Activated CD8-positive, alpha-beta T cell treated with anti-CD3 and anti-CD28 coated beads for 36 hours (primary cell): ENCODE measurements around the gene NECAB3. TPM values are rescaled to one million over a fixed set of nuclear protein-coding genes. Genes with fewer than 3 reads are reported as not detected.
A peak's percentile ranks its signal among the peaks of the same experiment; 100 is the strongest.

Experiments used
- ATAC-seq: fragments of 200-7000 bp; cut with Tn5 transposase; one replicate; pipeline ENCODE4 v1.10.0; 2021; ENCODE audit warnings: mild to moderate bottlenecking, moderate library complexity
- CTCF ChIA-PET: fragments of 350-600 bp; sonication (Branson Sonifier 250); formaldehyde crosslinking; loops from one replicate; lab custom pipeline; 2021; ENCODE audit warnings: antibody characterized with exemption; lab: Charles Lee
- POLR2A ChIA-PET: fragments of 350-600 bp; sonication (Branson Sonifier 250); formaldehyde crosslinking; loops from one replicate; lab custom pipeline; 2021; ENCODE audit warnings: antibody characterized with exemption; lab: Charles Lee
- DNase-seq: peaks from one replicate; pipeline ENCODE4 v3.0.0-alpha.2; 2020
- H3K27ac Mint-ChIP-seq: one replicate; pipeline ENCODE4 v1.8.0; 2021; ENCODE audit warnings: mild to moderate bottlenecking, mixed read lengths
- H3K27me3 Mint-ChIP-seq: one replicate; pipeline ENCODE4 v1.8.0; 2021; ENCODE audit warnings: mixed read lengths
- H3K36me3 Mint-ChIP-seq: one replicate; pipeline ENCODE4 v1.8.0; 2021; ENCODE audit warnings: low read depth, mixed read lengths
- H3K4me1 Mint-ChIP-seq: one replicate; pipeline ENCODE4 v1.8.0; 2021; ENCODE audit warnings: low read depth, mixed read lengths
- H3K4me3 Mint-ChIP-seq: one replicate; pipeline ENCODE4 v1.8.0; 2021; ENCODE audit warnings: mild to moderate bottlenecking, moderate library complexity, mixed read lengths
- H3K9me3 Mint-ChIP-seq: one replicate; pipeline ENCODE4 v1.8.0; 2021; ENCODE audit warnings: mixed read lengths
- intact Hi-C: fragments of 100-400 bp; cut with micrococcal nuclease; formaldehyde crosslinking; loops from one replicate; pipeline ENCODE4 v1.10.0; 2022
- total RNA-seq, 2 experiments: library from RNA; stranded (reverse); gene quantifications; one replicate each; pipeline ENCODE4 v1.2.3, GENCODE V29; 2021
- TF ChIP-seq, protein P1 (sequence below): fragments of 200-600 bp; IDR thresholded peaks from one replicate; pipeline ENCODE4 v1.8.0; 2022; ENCODE audit warnings: antibody characterized with exemption, mild to moderate bottlenecking

The NECAB3 gene
- total RNA-seq, 2 experiments from 2014 or later: 13.7 to 16.0 TPM

- peak overlapping the region; percentile 82 for H3K27ac Mint-ChIP-seq
- peak overlapping the region; percentile 49 for H3K4me3 Mint-ChIP-seq
- ATAC-seq (no peak), DNase-seq (no peak)
- H3K9me3 Mint-ChIP-seq: no peaks in the 10 kb centered on the region
- TF ChIP-seq, protein P1, sequence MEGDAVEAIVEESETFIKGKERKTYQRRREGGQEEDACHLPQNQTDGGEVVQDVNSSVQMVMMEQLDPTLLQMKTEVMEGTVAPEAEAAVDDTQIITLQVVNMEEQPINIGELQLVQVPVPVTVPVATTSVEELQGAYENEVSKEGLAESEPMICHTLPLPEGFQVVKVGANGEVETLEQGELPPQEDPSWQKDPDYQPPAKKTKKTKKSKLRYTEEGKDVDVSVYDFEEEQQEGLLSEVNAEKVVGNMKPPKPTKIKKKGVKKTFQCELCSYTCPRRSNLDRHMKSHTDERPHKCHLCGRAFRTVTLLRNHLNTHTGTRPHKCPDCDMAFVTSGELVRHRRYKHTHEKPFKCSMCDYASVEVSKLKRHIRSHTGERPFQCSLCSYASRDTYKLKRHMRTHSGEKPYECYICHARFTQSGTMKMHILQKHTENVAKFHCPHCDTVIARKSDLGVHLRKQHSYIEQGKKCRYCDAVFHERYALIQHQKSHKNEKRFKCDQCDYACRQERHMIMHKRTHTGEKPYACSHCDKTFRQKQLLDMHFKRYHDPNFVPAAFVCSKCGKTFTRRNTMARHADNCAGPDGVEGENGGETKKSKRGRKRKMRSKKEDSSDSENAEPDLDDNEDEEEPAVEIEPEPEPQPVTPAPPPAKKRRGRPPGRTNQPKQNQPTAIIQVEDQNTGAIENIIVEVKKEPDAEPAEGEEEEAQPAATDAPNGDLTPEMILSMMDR: no peak
- ChIA-PET POLR2A (interaction anchor here (0.9 to 5.1 kb wide), 6 partner anchors 10 to 104 kb away, joined by 3 to 27 read pairs (median 3); partner anchors contain the start of gene PXMP4), CTCF (interaction anchor here (1.0 to 2.0 kb wide), 6 partner anchors 9 to 45 kb away, joined by 3 to 8 read pairs (median 6); partner anchors contain the start of genes ACTL10, PXMP4 and ZNF341)
- H3K4me1 Mint-ChIP-seq: peaks cover 66% of the 10 kb centered on the region
- no peaks in the 10 kb centered on the region for H3K27me3 Mint-ChIP-seq
- peaks cover 22% of the 10 kb centered on the region for H3K36me3 Mint-ChIP-seq
- intact Hi-C loops: loop anchor here (5.0 kb wide), 1 partner anchor 45 kb away; the partner anchor contains the start of gene ZNF341
Observed at GRCh38 chr20:33686984-33687366, 12.7 kb upstream of the NECAB3 start.

GRCh38 chr20:33686100-33686983 is 12.1 kb upstream of the NECAB3 start, which contains the start of gene E2F1:
E2F1 (minus strand) TSS chr20:33686385; CDS start chr20:33686264, 121 bp downstream.
- DNase-seq (peak; percentile 97), ATAC-seq (peak; percentile 85)
- Mint-ChIP-seq H3K9me3 (no peaks in the 10 kb centered on the region), H3K27me3 (no peaks in the 10 kb centered on the region), H3K4me3 (peak within 1 kb of the TSS; percentile 95), H3K4me1 (peaks cover 73% of the 10 kb centered on the region), H3K27ac (peak within 1 kb of the TSS; percentile 92), H3K36me3 (peaks cover 28% of the 10 kb centered on the region)
- ChIA-PET CTCF (interaction anchor here (1.0 to 2.0 kb wide), 6 partner anchors 8 to 46 kb away, joined by 3 to 8 read pairs (median 6); partner anchors contain the start of genes ACTL10, PXMP4 and ZNF341), POLR2A (interaction anchor here (0.9 to 12.5 kb wide), 9 partner anchors 10 to 105 kb away, joined by 3 to 262 read pairs (median 5); partner anchors contain the start of genes ACTL10, C20orf144, NECAB3 and PXMP4)
- intact Hi-C loops: loop anchor here (5.0 kb wide), 1 partner anchor 46 kb away; the partner anchor contains the start of gene ZNF341
- TF ChIP-seq, protein P1: no peak

- Mint-ChIP-seq H3K9me3 (no peaks in the 10 kb centered on the region), H3K27me3 (no peaks in the 10 kb centered on the region), H3K4me1 (peaks cover 81% of the 10 kb centered on the region), H3K27ac (peak overlapping the region; percentile 92), H3K4me3 (peak overlapping the region; percentile 95), H3K36me3 (peaks cover 34% of the 10 kb centered on the region)
- ChIA-PET CTCF (interaction anchor here (1.1 to 1.3 kb wide), 3 partner anchors 14 to 21 kb away, joined by 3 to 6 read pairs (median 6); no protein-coding TSS in a partner anchor), POLR2A (interaction anchor here (0.9 to 12.5 kb wide), 5 partner anchors 17 to 106 kb away, joined by 3 to 262 read pairs (median 27); partner anchors contain the start of genes ACTL10, C20orf144, NECAB3 and PXMP4)
- ATAC-seq: peak; percentile 52
- DNase-seq: peak; percentile 82
- intact Hi-C loops: loop anchor here (5.0 kb wide), 1 partner anchor 47 kb away; the partner anchor contains the start of gene ZNF341
- TF ChIP-seq, protein P1: no peak
Observed at GRCh38 chr20:33685328-33686099, 11.3 kb upstream of the NECAB3 start.

DNA sequence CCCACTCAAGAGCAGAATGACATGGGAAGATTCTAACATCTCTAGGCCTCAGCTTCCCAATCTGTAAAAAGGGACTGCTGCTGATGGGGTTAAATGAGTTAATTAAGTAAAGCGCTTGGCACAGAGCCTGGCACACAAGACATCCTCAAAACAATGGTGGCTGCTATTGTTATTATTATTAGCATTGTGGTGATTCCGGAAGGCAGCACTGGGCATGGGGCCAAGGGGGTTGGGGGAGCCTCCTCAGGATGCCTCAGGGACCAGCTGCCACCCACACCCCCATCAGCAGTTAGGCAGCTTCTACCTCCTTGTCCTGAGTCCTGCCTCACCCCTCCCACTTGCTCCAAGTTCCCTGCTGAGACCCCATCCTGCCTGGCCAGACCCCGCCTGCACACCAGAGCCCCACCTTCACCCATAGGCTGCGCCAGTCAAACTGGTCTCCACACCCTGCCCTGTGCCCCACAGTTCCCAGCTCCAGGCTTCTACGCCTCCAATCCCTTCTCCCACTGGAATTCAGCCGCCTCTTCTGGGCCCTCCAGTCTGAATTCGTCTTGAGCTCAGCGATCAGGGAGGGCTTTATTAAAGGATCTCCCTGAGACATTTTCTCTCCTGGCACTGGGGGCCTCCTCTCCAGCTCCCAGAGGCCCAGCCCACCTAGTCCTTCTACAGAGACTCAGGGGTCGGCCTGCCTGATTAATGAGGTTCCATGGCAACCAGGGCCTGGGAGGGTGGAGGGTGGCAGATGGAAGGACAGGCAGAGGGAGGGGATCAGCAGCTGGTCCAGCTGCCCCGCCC is 10.5 kb upstream of the NECAB3 start:
- Mint-ChIP-seq H3K27ac (peak overlapping the region; percentile 92), H3K4me3 (peak overlapping the region; percentile 95), H3K36me3 (peaks cover 41% of the 10 kb centered on the region), H3K27me3 (no peaks in the 10 kb centered on the region), H3K9me3 (no peaks in the 10 kb centered on the region), H3K4me1 (peaks cover 83% of the 10 kb centered on the region)
- TF ChIP-seq, protein P1: no peak
- ChIA-PET POLR2A (interaction anchor here (0.9 to 12.5 kb wide), 4 partner anchors 16 to 48 kb away, joined by 5 to 262 read pairs (median 27); partner anchors contain the start of genes ACTL10, C20orf144, NECAB3 and PXMP4), CTCF (interaction anchor here (1.1 to 7.6 kb wide), 4 partner anchors 13 to 20 kb away, joined by 3 to 71 read pairs (median 6); partner anchors contain the start of gene ACTL10)
- no peak for ATAC-seq
- intact Hi-C loops: loop anchor here (5.0 kb wide), 1 partner anchor 48 kb away; the partner anchor contains the start of gene ZNF341
- no peak for DNase-seq
